Testis (tissue), 3 donors: ENCODE data around the gene TWF2. TPM values are rescaled to one million over a fixed set of nuclear protein-coding genes. Genes with fewer than 3 reads are reported as not detected.
A peak's percentile ranks its signal among the peaks of the same experiment; 100 is the strongest.

Source experiments
- DNase-seq: peaks from one replicate; pipeline ENCODE4 v3.0.0-alpha.2; 2019
- H3K27ac ChIP-seq, 2 donors: fragments of 200-600 bp; sonication (generic); one replicate each; pipeline ENCODE4 v1.5.1; 2019
- H3K27me3 ChIP-seq: fragments of 200-600 bp; sonication (generic); one replicate; pipeline ENCODE4 v1.5.1; 2019
- H3K36me3 ChIP-seq: fragments of 200-600 bp; sonication (generic); one replicate; pipeline ENCODE4 v1.5.1; 2017; ENCODE audit warnings: low read depth; ENCODE audit errors: missing control alignments
- H3K4me1 ChIP-seq: fragments of 200-600 bp; sonication (generic); one replicate; pipeline ENCODE4 v1.5.1; 2019
- H3K4me3 ChIP-seq, 2 donors: fragments of 200-600 bp; sonication (generic); one replicate each; pipeline ENCODE4 v1.5.1; 2017 to 2019
- H3K9me3 ChIP-seq: fragments of 200-600 bp; sonication (generic); one replicate; pipeline ENCODE4 v1.5.1; 2017
- POLR2A ChIP-seq: fragments of 450-650 bp; IDR thresholded peaks from one replicate; pipeline ENCODE4 v1.6.1; 2017; ENCODE audit warnings: antibody characterized with exemption, mild to moderate bottlenecking, moderate library complexity
- WGBS, 2 donors: methylation state at CpG; one replicate each; pipeline ENCODE4 v1.1.5; 2018; 5-methylcytosine and 5-hydroxymethylcytosine counted together
- intact Hi-C: fragments of 100-400 bp; cut with DNase I; formaldehyde crosslinking; loops from one replicate; pipeline ENCODE4 v1.15.1; 2023; ENCODE audit warnings: low total_unique reads
- polyA plus RNA-seq: library from polyadenylated mRNA; stranded (reverse); fragments of 350-450 nt; fragmentation: Illumina TruSeq; extraction: RNeasy Lipid Tissue Mini Kit (QIAGEN cat#74804); gene quantifications from one replicate; pipeline ENCODE4 v1.2.3, GENCODE V29; 2014; ENCODE audit warnings: low read depth, low replicate concordance; ENCODE audit not compliant: insufficient read depth
- total RNA-seq, 2 donors: library from RNA; depleted of rRNA; stranded (reverse); fragments of >200 nt; gene quantifications; one replicate each; pipeline ENCODE4 v1.2.3, GENCODE V29; 2016
- TF ChIP-seq, protein P1 (sequence below), 3 experiments: fragments of 450-650 bp in 2 of 3; fragments of 200-600 bp in 1 of 3; sonication (generic) in 1 of 3; IDR thresholded peaks; one replicate each; pipeline ENCODE4 v1.5.1; 2016 to 2019; ENCODE audit warnings: antibody characterized with exemption in 3 of 3, mild to moderate bottlenecking in 2 of 3, moderate library complexity in 1 of 3

The TWF2 gene
- total and polyA plus RNA-seq, 3 donors from 2014 or later, result 30.0 to 58.1 (median 36.5) TPM

DNA sequence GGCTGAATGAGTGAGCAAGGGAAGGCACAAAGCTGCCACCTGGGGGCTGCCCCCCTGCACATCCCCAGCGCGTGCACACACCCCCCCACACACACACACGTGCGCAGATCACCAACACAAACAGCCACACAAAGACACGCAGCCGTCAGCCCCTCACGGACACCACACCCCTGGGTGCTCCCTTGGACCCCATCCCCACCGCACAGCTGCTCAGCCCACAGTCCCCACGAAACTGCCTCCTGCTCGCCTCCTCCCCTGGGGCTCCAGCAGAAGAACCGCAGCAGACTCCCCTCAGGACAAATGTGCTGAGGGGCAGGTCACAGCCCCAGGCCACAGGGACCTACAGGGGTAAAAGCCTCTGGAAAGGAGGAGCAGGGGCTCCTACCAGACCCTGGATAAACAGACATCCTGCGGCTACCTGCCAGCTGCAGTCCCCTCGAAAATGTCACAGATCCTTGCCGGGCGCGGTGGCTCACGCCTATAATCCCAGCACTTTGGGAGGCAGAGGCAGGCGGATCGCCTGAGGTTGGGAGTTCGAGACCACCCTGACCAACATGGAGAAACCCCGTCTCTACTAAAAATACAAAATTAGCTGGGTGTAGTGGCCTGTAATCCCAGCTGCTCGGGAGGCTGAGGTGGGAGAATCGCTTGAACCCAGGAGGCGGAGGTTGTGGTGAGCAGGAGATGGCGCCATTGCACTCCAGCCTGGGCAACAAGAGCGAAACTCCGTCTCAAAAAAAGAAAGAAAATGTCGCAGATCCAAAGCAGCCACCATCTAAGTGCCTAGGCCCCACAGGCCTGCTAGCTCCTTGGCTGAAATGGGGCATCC lies 6.5 kb downstream of the TWF2 start:
- DNase-seq, result no peak
- no peaks in the 10 kb centered on the region for H3K27me3 ChIP-seq
- no peak overlapping the region for H3K27ac ChIP-seq
- peaks cover 19% of the 10 kb centered on the region for H3K4me1 ChIP-seq
- H3K4me3 ChIP-seq, result no peak overlapping the region
- H3K9me3 ChIP-seq, result no peaks in the 10 kb centered on the region
- TF ChIP-seq POLR2A, result no peak
- TF ChIP-seq, protein P1, sequence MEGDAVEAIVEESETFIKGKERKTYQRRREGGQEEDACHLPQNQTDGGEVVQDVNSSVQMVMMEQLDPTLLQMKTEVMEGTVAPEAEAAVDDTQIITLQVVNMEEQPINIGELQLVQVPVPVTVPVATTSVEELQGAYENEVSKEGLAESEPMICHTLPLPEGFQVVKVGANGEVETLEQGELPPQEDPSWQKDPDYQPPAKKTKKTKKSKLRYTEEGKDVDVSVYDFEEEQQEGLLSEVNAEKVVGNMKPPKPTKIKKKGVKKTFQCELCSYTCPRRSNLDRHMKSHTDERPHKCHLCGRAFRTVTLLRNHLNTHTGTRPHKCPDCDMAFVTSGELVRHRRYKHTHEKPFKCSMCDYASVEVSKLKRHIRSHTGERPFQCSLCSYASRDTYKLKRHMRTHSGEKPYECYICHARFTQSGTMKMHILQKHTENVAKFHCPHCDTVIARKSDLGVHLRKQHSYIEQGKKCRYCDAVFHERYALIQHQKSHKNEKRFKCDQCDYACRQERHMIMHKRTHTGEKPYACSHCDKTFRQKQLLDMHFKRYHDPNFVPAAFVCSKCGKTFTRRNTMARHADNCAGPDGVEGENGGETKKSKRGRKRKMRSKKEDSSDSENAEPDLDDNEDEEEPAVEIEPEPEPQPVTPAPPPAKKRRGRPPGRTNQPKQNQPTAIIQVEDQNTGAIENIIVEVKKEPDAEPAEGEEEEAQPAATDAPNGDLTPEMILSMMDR (IDR thresholded peaks at IDR 0.05), result no peak
- intact Hi-C loops, result no loop called here
- H3K36me3 ChIP-seq, result no peaks in the 10 kb centered on the region
- WGBS, 2 donors, result 89 to 92% methylated on average over 17 to 28 of the region's 28 CpGs

DNA sequence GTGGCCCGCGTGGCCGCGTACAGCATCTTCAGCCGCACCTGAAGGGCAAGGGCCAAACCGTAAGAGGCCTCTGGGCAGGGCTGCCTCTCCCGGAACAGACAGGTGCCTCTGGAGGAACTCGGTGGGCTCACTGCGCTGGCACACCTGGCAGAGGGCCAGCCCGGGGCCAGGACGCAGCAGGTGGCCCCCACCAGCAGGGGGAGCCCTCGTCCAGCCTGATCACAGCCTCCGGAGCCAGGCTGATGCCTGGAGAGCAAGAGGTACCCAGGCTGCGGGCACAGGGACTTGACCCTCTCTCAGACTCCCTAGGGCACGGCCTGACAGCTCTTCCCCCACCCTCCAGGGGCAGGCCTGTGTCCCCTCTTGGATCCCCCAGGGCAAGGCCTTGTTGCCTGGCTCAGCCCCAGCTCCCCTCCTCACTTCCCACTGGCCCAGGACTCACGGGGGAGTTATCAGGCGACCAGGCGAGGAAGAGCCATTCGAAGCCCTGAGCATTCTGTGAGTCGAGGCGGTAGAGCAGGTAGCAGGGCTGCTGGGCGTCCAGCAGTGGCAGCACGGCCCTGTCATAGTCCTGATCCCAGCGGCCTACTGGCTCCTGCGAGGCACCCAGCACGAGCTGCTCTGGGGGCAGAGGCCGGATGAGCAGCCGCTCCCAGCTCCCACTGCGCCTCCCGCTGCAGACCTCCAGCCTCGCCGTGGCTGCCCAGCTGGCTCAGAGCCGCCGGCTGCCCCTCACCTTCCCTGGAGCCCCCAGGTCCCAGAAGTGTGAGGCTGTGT lies 7.3 kb downstream of the TWF2 start:
- TF ChIP-seq POLR2A, result no peak
- TF ChIP-seq, protein P1 (IDR thresholded peaks at IDR 0.05), result peak; percentile 66 to 75 (median 68)
- Histone ChIP-seq H3K4me1 (peaks cover 11% of the 10 kb centered on the region), H3K27me3 (no peaks in the 10 kb centered on the region), H3K36me3 (no peaks in the 10 kb centered on the region), H3K4me3 (no peak overlapping the region), H3K27ac (no peak overlapping the region), H3K9me3 (no peaks in the 10 kb centered on the region)
- DNase-seq, result peak; percentile 73
- WGBS, 2 donors, result 75 to 79% methylated on average over 7 to 28 of the region's 34 CpGs
- intact Hi-C loops, result no loop called here

DNA sequence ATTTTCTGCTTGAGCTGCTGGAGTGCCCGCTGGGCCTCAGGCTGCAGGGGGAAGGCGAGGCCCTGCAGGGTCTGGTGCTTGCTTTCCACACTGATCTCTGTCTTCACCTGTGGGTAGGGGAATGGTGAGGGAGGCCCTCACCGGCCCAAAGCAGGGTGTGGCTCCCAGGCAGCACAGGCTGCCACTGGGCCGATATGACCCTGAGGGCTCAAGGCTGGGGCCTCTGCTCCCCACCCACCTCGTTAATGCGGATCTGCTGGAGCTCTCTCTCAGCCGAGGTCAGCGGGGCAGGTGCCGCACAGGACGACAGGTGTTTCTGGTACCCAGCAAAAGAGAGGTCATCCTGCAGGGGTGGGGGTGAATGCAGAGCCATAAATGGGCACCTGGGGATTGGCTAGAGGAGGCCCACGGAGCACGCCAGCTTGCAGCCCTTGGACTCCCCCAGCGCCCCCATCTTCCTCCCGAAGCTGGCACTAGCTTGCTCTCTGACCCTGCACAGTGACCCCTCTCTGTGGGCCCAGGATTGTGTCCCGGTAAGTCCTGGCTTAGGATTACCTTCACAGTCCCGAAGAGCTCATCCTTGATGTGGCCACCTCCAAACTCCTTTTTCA lies 8.0 kb downstream of the TWF2 start:
- DNase-seq, result no peak
- no peak overlapping the region for H3K4me3 ChIP-seq
- intact Hi-C loops, result no loop called here
- WGBS, 2 donors, result 84 to 90% methylated on average over 13 to 16 of the region's 16 CpGs
- TF ChIP-seq, protein P1 (IDR thresholded peaks at IDR 0.05), result no peak
- TF ChIP-seq POLR2A, result no peak
- H3K9me3 ChIP-seq, result no peaks in the 10 kb centered on the region
- no peaks in the 10 kb centered on the region for H3K36me3 ChIP-seq
- H3K27me3 ChIP-seq, result no peaks in the 10 kb centered on the region
- H3K4me1 ChIP-seq, result peaks cover 5% of the 10 kb centered on the region
- no peak overlapping the region for H3K27ac ChIP-seq

DNA sequence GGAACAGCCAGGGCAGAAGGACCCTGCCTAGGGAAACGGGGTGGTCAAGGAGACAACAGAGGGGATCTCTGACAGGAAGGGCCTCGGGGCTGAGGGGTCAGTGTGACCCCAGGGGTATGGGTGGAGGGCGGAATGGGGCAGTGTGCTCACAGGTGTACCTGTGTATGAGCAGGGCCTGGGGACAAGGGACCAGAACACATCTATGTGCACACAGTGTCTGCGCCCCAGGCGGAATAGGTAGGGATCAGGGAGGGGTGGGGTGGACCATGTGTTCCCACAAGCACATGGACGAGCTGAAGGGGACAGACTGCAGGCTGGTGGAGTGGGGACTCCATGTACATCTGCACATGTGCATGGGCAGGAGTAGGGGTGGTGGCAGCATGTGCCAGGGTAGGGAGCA lies 8.5 kb downstream of the TWF2 start:
- no peak overlapping the region for H3K27ac ChIP-seq
- DNase-seq, result no peak
- 86 to 92% methylated on average over 6 of the region's 6 CpGs for WGBS, 2 donors
- no peak overlapping the region for H3K4me3 ChIP-seq
- intact Hi-C loops, result no loop called here
- no peak for TF ChIP-seq POLR2A
- TF ChIP-seq, protein P1 (IDR thresholded peaks at IDR 0.05), result no peak
- H3K36me3 ChIP-seq, result no peaks in the 10 kb centered on the region
- H3K9me3 ChIP-seq, result no peaks in the 10 kb centered on the region
- peaks cover 1% of the 10 kb centered on the region for H3K4me1 ChIP-seq
- H3K27me3 ChIP-seq, result no peaks in the 10 kb centered on the region
